SH-SY5Y (cell line): ENCODE data around the gene CRTC3.

Experiments used
- GATA2 ChIP-seq: IDR thresholded peaks from 2 replicates; pipeline ENCODE4 v1.6.1; 2011; ENCODE audit warnings: mild to moderate bottlenecking, low read depth, low read length
- GATA3 ChIP-seq: IDR thresholded peaks from 2 replicates; pipeline ENCODE4 v1.6.1; 2011; ENCODE audit warnings: low read depth, mild to moderate bottlenecking, low read length, moderate library complexity

The CRTC3 gene

GRCh38 chr15:90650117-90650955, 120.6 kb downstream of the CRTC3 start:
- TF ChIP-seq GATA2 (no peak), GATA3 (no peak)

GRCh38 chr15:90650956-90651689, 121.4 kb downstream of the CRTC3 start:
- no peak for TF ChIP-seq GATA2

GRCh38 chr15:90654233-90655136, 124.8 kb downstream of the CRTC3 start:
- no peak for TF ChIP-seq GATA3

- no peak; the same call in 1 of the 2 replicates for TF ChIP-seq GATA2
- TF ChIP-seq GATA3, result no peak
Measured at GRCh38 chr15:90659481-90659880, 129.8 kb downstream of the CRTC3 start.

GRCh38 chr15:90660195-90660998, 130.7 kb downstream of the CRTC3 start:
- no peak for TF ChIP-seq GATA2

- TF ChIP-seq GATA3, result no peak
- TF ChIP-seq GATA2, result no peak
Measured at GRCh38 chr15:90664650-90665287, 135.0 kb downstream of the CRTC3 start.

- TF ChIP-seq GATA2 (no peak), GATA3 (no peak)
Measured at GRCh38 chr15:90665288-90666134, 135.8 kb downstream of the CRTC3 start.

- no peak for TF ChIP-seq GATA2
- TF ChIP-seq GATA3, result no peak
Measured at GRCh38 chr15:90666135-90666909, 136.6 kb downstream of the CRTC3 start.

- TF ChIP-seq GATA3 (no peak), GATA2 (no peak)
Measured at GRCh38 chr15:90667073-90667754, 137.5 kb downstream of the CRTC3 start.

GRCh38 chr15:90671216-90671615, 141.5 kb downstream of the CRTC3 start:
- TF ChIP-seq GATA3 (no peak), GATA2 (no peak)

GRCh38 chr15:90674476-90674875, 144.8 kb downstream of the CRTC3 start:
- no peak for TF ChIP-seq GATA3
- TF ChIP-seq GATA2, result no peak
